Astrocyte (in vitro differentiated cells and primary cell): ENCODE measurements around the gene LAMA3.

Experiments
- CTCF ChIP-seq: IDR thresholded peaks from 2 replicates; pipeline ENCODE4 v1.5.1; 2011; ENCODE audit warnings: low read depth, mild to moderate bottlenecking, inconsistent platforms, low read length, moderate library complexity; ENCODE audit not compliant: insufficient read depth
- EZH2 ChIP-seq: IDR thresholded peaks from 2 replicates; pipeline ENCODE4 v1.6.1; 2012; ENCODE audit warnings: mild to moderate bottlenecking, low read length, inconsistent platforms; ENCODE audit not compliant: insufficient read depth

DNA sequence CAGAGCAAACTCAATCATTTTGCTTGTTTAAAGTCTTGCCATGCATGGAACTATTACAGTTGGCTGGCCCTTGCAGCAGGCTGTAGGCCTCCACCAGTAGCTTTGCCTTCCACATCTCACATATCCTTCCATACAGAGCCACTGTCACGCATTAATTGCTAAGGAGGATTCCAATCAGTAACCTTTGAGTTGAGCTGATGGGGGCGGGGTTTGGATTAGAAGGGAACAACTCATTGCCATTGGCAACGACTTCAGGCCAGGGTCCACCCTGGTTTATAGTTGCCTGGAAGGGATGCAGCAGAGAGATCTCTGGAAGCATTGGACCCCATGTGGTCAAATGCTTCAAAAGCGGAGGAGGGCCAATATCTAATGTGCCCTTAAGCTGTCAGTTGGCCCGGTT lies 262.0 kb downstream of the LAMA3 start:
- TF ChIP-seq CTCF: no peak
- TF ChIP-seq EZH2: no peak
